ENCODE results near the gene HYCC1. TPM values are rescaled to one million over a fixed set of nuclear protein-coding genes. Genes with fewer than 3 reads are reported as not detected.

The HYCC1 gene
- polyA plus RNA-seq, 1 experiment: 39.3 TPM

GRCh38 chr7:22998519-22998896 lies 15.4 kb downstream of the HYCC1 start:
- POLR2A ChIA-PET: no interaction called here
- no peak for DNase-seq (ENCODE audit: low read depth)
- TF ChIP-seq, protein P1, sequence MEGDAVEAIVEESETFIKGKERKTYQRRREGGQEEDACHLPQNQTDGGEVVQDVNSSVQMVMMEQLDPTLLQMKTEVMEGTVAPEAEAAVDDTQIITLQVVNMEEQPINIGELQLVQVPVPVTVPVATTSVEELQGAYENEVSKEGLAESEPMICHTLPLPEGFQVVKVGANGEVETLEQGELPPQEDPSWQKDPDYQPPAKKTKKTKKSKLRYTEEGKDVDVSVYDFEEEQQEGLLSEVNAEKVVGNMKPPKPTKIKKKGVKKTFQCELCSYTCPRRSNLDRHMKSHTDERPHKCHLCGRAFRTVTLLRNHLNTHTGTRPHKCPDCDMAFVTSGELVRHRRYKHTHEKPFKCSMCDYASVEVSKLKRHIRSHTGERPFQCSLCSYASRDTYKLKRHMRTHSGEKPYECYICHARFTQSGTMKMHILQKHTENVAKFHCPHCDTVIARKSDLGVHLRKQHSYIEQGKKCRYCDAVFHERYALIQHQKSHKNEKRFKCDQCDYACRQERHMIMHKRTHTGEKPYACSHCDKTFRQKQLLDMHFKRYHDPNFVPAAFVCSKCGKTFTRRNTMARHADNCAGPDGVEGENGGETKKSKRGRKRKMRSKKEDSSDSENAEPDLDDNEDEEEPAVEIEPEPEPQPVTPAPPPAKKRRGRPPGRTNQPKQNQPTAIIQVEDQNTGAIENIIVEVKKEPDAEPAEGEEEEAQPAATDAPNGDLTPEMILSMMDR (IDR thresholded peaks at IDR 0.05; ENCODE audit: insufficient read depth, low read depth, low read length): no peak
- no peak overlapping the region for H3K4me3 ChIP-seq (ENCODE audit: low read depth, low read length)
- CTCF ChIA-PET: no interaction called here
- no peaks in the 10 kb centered on the region for H3K36me3 ChIP-seq (ENCODE audit: control insufficient read depth, insufficient read depth, low read length)
- no peaks in the 10 kb centered on the region for H3K27me3 ChIP-seq (ENCODE audit: control insufficient read depth, insufficient read depth, low read length)

GRCh38 chr7:22997871-22998518 lies 15.9 kb downstream of the HYCC1 start:
- TF ChIP-seq, protein P1 (IDR thresholded peaks at IDR 0.05; ENCODE audit: insufficient read depth, low read depth, low read length): no peak
- H3K27me3 ChIP-seq (ENCODE audit: control insufficient read depth, insufficient read depth, low read length): no peaks in the 10 kb centered on the region
- DNase-seq (ENCODE audit: low read depth): no peak
- POLR2A ChIA-PET: no interaction called here
- no peak overlapping the region for H3K4me3 ChIP-seq (ENCODE audit: low read depth, low read length)
- H3K36me3 ChIP-seq (ENCODE audit: control insufficient read depth, insufficient read depth, low read length): no peaks in the 10 kb centered on the region
- CTCF ChIA-PET: no interaction called here

DNA sequence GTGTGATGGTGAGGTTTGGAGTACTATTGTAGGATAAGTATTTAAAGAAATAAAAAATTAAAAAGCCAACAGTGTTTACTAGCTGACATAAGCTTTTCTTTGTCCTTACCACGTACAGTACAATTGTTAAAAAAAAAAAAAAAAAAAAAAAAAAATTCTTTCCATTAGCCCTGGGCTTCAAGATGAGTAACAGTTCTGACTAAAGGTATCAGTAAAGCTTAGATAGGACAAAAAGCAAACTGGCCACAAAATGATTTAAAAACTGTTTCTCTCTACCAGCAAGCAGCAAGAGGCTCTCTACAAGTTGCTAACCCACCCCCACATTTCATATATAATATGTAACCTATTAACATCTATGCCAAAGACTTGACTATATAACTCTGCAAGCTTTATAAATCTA lies 17.5 kb downstream of the HYCC1 start:
- ChIA-PET POLR2A (no interaction called here), CTCF (no interaction called here)
- DNase-seq (ENCODE audit: low read depth): no peak
- TF ChIP-seq, protein P1 (IDR thresholded peaks at IDR 0.05; ENCODE audit: insufficient read depth, low read depth, low read length): no peak
- Histone ChIP-seq H3K4me3 (ENCODE audit: low read depth, low read length) (no peak overlapping the region), H3K36me3 (ENCODE audit: control insufficient read depth, insufficient read depth, low read length) (no peaks in the 10 kb centered on the region), H3K27me3 (ENCODE audit: control insufficient read depth, insufficient read depth, low read length) (no peaks in the 10 kb centered on the region)

DNA sequence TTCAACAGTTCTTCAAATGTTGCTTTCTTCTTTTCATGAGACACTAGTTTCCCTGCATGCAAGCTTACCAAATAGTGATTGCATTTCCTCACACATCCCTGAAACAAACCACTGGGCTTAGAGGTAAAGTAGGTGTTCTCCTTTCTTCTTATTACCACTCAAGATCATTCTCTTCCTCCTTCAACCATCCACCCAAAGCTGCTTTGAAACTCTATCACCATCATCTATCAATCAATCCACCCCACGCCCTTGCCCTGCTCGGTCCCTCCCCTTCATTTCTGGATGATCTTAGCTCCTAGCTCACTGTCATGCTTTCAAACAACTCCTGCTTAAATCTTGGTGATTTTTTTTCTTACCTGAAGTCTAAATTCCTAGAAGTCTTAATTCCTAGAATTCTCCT lies 18.9 kb downstream of the HYCC1 start:
- CTCF ChIA-PET: interaction anchor here (1.4 kb wide), 1 partner anchor 141 kb away, joined by 3 read pairs; no protein-coding TSS in a partner anchor
- H3K4me3 ChIP-seq (ENCODE audit: low read depth, low read length): no peak overlapping the region
- no peaks in the 10 kb centered on the region for H3K27me3 ChIP-seq (ENCODE audit: control insufficient read depth, insufficient read depth, low read length)
- H3K36me3 ChIP-seq (ENCODE audit: control insufficient read depth, insufficient read depth, low read length): no peaks in the 10 kb centered on the region
- TF ChIP-seq, protein P1 (IDR thresholded peaks at IDR 0.05; ENCODE audit: insufficient read depth, low read depth, low read length): no peak
- POLR2A ChIA-PET: no interaction called here
- no peak for DNase-seq (ENCODE audit: low read depth)

DNA sequence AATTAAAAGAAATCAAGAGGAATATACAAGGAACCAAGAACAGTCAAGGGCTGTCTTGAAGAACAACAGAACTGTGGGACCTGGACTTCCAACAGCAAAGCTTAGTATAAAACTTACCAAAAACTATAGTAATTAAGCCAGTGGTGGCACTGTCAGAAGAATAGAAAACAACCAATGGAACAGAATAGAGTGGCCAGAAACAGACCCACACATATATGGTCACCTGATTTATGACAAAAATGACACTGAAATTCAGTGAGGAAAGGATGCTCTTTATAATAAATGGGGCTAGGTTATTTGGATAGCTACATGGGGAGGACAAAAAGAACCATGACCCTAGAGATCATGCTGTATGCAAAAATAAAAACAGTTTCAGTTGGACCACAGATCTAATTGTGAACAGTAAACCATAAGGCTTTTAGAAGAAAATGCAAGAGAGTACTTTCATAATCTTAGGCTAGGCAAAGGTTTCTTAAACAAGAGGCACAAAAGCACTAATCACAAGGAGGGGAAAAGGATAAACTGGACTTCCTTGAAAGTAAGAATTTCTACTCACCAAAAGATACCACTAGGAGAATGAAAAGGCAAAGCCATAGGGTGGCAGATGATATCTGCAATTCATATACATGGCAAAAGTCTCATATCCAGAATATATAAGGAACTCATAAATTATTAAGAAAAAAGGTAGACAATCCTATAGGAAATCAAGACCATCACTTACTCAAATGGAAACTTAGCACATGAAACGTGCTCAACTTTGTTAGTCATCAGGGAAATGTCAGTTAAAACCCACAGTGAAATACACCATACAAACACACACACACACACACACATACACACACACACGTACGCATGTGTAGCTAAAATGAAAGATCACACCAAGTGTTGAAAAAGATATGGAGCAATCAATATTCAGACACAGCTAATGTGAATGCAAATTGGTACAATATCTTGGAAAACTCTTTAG lies 20.8 kb downstream of the HYCC1 start:
- TF ChIP-seq, protein P1 (IDR thresholded peaks at IDR 0.05; ENCODE audit: insufficient read depth, low read depth, low read length): no peak
- Histone ChIP-seq H3K27me3 (ENCODE audit: control insufficient read depth, insufficient read depth, low read length) (no peaks in the 10 kb centered on the region), H3K4me3 (ENCODE audit: low read depth, low read length) (no peak overlapping the region), H3K36me3 (ENCODE audit: control insufficient read depth, insufficient read depth, low read length) (no peaks in the 10 kb centered on the region)
- CTCF ChIA-PET: interaction anchor here (1.2 to 1.4 kb wide), 2 partner anchors 10 to 140 kb away, joined by 3 read pairs; no protein-coding TSS in a partner anchor
- POLR2A ChIA-PET: no interaction called here
- DNase-seq (ENCODE audit: low read depth): no peak

Measured in BJ (cell line).